Amniotic epithelial cell (primary cell): Measurements from ENCODE around the gene GCSAM.
"Not testable (repeated sequence)": the region's sequence is repeated elsewhere in the genome, so short reads cannot be mapped to it uniquely, and the experiment has no call there.

Source experiments
- DNase-seq: peaks from one replicate; pipeline ENCODE4 v3.0.0-alpha.2; 2010; ENCODE audit warnings: low read depth

Gene GCSAM

GRCh38 chr3:112072387-112073060 lies 60.5 kb downstream of the GCSAM start:
- DNase-seq = not testable (repeated sequence)
